HepG2 (cell line): ENCODE results near the gene PMFBP1. TPM values are rescaled to one million over a fixed set of nuclear protein-coding genes. Genes with fewer than 3 reads are reported as not detected.

Experiments used
- ATAC-seq: fragments of 200-7000 bp; cut with Tn5 transposase; 3 replicates; pipeline ENCODE4 v1.9.1; 2020; ENCODE audit warnings: mild to moderate bottlenecking, moderate library complexity
- BruUV-seq: library from RNA; stranded (reverse); fragments of 400-500 nt; replicated peaks from 2 replicates; lab custom pipeline; 2021; lab: Mats Ljungman, UMichigan
- CTCF ChIA-PET: fragments of 300-600 bp; formaldehyde crosslinking; extraction: SDS; loops from one replicate; lab custom pipeline; 2021; ENCODE audit warnings: low total read pairs, inconsistent platforms, low intra/inter-chr PET ratio; lab: Yijun Ruan, JAX
- POLR2A ChIA-PET: fragments of 350-600 bp; sonication (Branson Sonifier 250); formaldehyde crosslinking; loops from one replicate; lab custom pipeline; 2020; ENCODE audit warnings: antibody characterized with exemption, inconsistent platforms; lab: Yijun Ruan, JAX
- DNase-seq: peaks from one replicate; pipeline ENCODE4 v3.0.0-alpha.2; 2015; ENCODE audit warnings: low spot score
- FAIRE-seq: peaks from 3 replicates; lab custom pipeline; 2011; peaks lifted over from hg19 to GRCh38; lab: Jason Lieb, UNC
- H2AFZ ChIP-seq: one replicate; pipeline ENCODE4 v1.6.1; 2011; ENCODE audit warnings: low read length, inconsistent platforms
- H3K27ac ChIP-seq: fragments of 300-600 bp; 3 replicates; pipeline ENCODE4 v1.8.0; 2011; ENCODE audit warnings: mixed run types, mild to moderate bottlenecking, mixed read lengths, low read length, inconsistent platforms; ENCODE audit not compliant: insufficient read depth; ENCODE audit errors: extremely low read length
- H3K27me3 ChIP-seq, 2 experiments: fragments of 200-600 bp in 1 of 2; 2 replicates in 1 of 2; 3 replicates in 1 of 2; pipeline versions ENCODE4 v1.6.0 to v1.8.0; 2011; ENCODE audit warnings: low read length in 2 of 2, mild to moderate bottlenecking in 2 of 2, moderate library complexity in 2 of 2, inconsistent platforms in 1 of 2; ENCODE audit not compliant: insufficient read depth in 2 of 2, control insufficient read depth in 1 of 2
- H3K36me3 ChIP-seq, 2 experiments: fragments of 200-600 bp in 1 of 2; replicated peaks in 1 of 2; 2 replicates in 1 of 2; 3 replicates in 1 of 2; pipeline versions ENCODE4 v1.5.1 to v1.8.0; 2011; ENCODE audit warnings: low read length in 2 of 2, inconsistent platforms in 1 of 2; ENCODE audit not compliant: insufficient read depth in 2 of 2, control insufficient read depth in 1 of 2
- H3K4me1 ChIP-seq: 2 replicates; pipeline ENCODE4 v1.5.1; 2012; ENCODE audit warnings: low read length, inconsistent platforms; ENCODE audit not compliant: insufficient read depth
- H3K4me2 ChIP-seq: 2 replicates; pipeline ENCODE4 v1.6.0; 2011; ENCODE audit warnings: low read depth, low read length, inconsistent platforms
- H3K4me3 ChIP-seq, 3 experiments: fragments of 200-600 bp in 1 of 3; sonication (generic), shearing (Covaris generic) in 1 of 3; replicated peaks in 1 of 3; 2 replicates each; pipeline ENCODE4 v1.5.1; 2011 to 2016; ENCODE audit warnings: low read length in 3 of 3, inconsistent platforms in 2 of 3, low read depth in 2 of 3, mild to moderate bottlenecking in 2 of 3, control low read depth in 1 of 3, mixed read lengths in 1 of 3; ENCODE audit not compliant: insufficient read depth in 1 of 3
- H3K79me2 ChIP-seq: one replicate; pipeline ENCODE4 v1.6.1; 2011; ENCODE audit warnings: low read length, inconsistent platforms; ENCODE audit not compliant: insufficient read depth
- H3K9ac ChIP-seq: 2 replicates; pipeline ENCODE4 v1.6.0; 2011; ENCODE audit warnings: mild to moderate bottlenecking, low read depth, low read length, inconsistent platforms; ENCODE audit not compliant: insufficient read depth
- H3K9me3 ChIP-seq: 2 replicates; pipeline ENCODE4 v1.5.1; 2012; ENCODE audit warnings: mild to moderate bottlenecking, low read length
- H4K20me1 ChIP-seq: 2 replicates; pipeline ENCODE4 v1.6.0; 2011; ENCODE audit warnings: inconsistent platforms, mild to moderate bottlenecking, low read length, moderate library complexity; ENCODE audit not compliant: insufficient read depth
- AGO2 ChIP-seq: fragments of 200-400 bp; formaldehyde crosslinking; optimal IDR thresholded peaks from 2 replicates; pipeline ENCODE3; 2017; ENCODE audit warnings: mild to moderate bottlenecking, low read depth, low read length, moderate library complexity
- ARNT ChIP-seq: fragments of 450-650 bp; IDR thresholded peaks from 2 replicates; pipeline ENCODE4 v1.6.1; 2017
- EED ChIP-seq: sonication (generic); formaldehyde crosslinking; IDR thresholded peaks from 2 replicates; pipeline ENCODE4 v1.5.0; 2020; ENCODE audit warnings: mild to moderate bottlenecking, missing genetic modification reagents
- NR2F2 ChIP-seq: IDR thresholded peaks from 2 replicates; pipeline ENCODE4 v1.6.1; 2012; ENCODE audit warnings: low read depth, inconsistent platforms, borderline replicate concordance
- ZMAT3 ChIP-seq: sonication (generic); formaldehyde crosslinking; conservative IDR thresholded peaks from 2 replicates; pipeline ENCODE4 v1.7.0; 2021; ENCODE audit warnings: missing genetic modification reagents
- ZNF468 ChIP-seq: sonication (generic); formaldehyde crosslinking; IDR thresholded peaks from 2 replicates; pipeline ENCODE4 v1.8.0; 2022; ENCODE audit warnings: mild to moderate bottlenecking, moderate library complexity, missing genetic modification reagents
- ZNF7 ChIP-seq: IDR thresholded peaks from 2 replicates; pipeline ENCODE4 v1.6.1; 2016; ENCODE audit warnings: missing biosample characterization, missing genetic modification reagents
- ZNF737 ChIP-seq: sonication (generic); formaldehyde crosslinking; IDR thresholded peaks from 2 replicates; pipeline ENCODE4 v1.5.0; 2020; ENCODE audit warnings: missing genetic modification reagents, mild to moderate bottlenecking, borderline replicate concordance
- ZNF891 ChIP-seq: sonication (generic); formaldehyde crosslinking; IDR thresholded peaks from 2 replicates; pipeline ENCODE4 v1.5.0; 2020; ENCODE audit warnings: mild to moderate bottlenecking, missing genetic modification reagents
- WGBS: methylation state at CpG from one replicate; pipeline ENCODE4 v1.1.6; 2017; ENCODE audit warnings: low lambda C conversion rate; 5-methylcytosine and 5-hydroxymethylcytosine counted together
- in situ Hi-C: cut with HindIII; loops from 2 replicates; pipeline ENCODE4 v1.10.0; 2017; ENCODE audit warnings: low pct_unique_long_range_greater_than_20kb; ENCODE audit not compliant: extremely low pct_ligation_motif_present
- intact Hi-C: fragments of 100-400 bp; cut with micrococcal nuclease; formaldehyde crosslinking; loops from one replicate; pipeline ENCODE4 v1.10.0; 2022; ENCODE audit not compliant: unreplicated experiment
- polyA plus RNA-seq, 8 experiments: library from polyadenylated mRNA; depleted of rRNA in 3 of 8; stranded (reverse) in 7 of 8; unstranded in 1 of 8; fragments of >200 nt; fragmentation: Illumina TruSeq in 4 of 8; extraction: Trizol in 4 of 8; gene quantifications; 2 replicates each; pipeline versions ENCODE4 v1.2.1 to v1.2.3, GENCODE V29; 2011 to 2016; ENCODE audit warnings: low read depth in 4 of 8, missing spikeins in 1 of 8, mixed read lengths in 1 of 8; ENCODE audit not compliant: insufficient read depth in 1 of 8
- total RNA-seq, 5 experiments: library from RNA; depleted of rRNA; stranded (reverse); fragments of >200 nt; fragmentation: Illumina TruSeq; extraction: Trizol; gene quantifications; 2 replicates each; pipeline ENCODE4 v1.2.3, GENCODE V29; 2016; ENCODE audit warnings: low read depth in 1 of 5
- TF ChIP-seq, protein P1 (sequence below): IDR thresholded peaks from 2 replicates; pipeline ENCODE4 v1.6.1; 2016; ENCODE audit warnings: low read depth, control low read depth
- TF ChIP-seq, protein P2 (sequence below): IDR thresholded peaks from 2 replicates; pipeline ENCODE4 v1.6.1; 2012; ENCODE audit warnings: inconsistent platforms

The PMFBP1 gene
- total and polyA plus RNA-seq, 2 of the 13 experiments (the other 11 are each of a cell fraction or from before 2014, with no cell fraction given): 1.9 to 3.8 TPM

GRCh38 chr16:72110662-72111615, 61.0 kb downstream of the PMFBP1 start:
- Histone ChIP-seq H3K27ac (no peak overlapping the region), H3K4me1 (no peaks in the 10 kb centered on the region), H3K79me2 (no peaks in the 10 kb centered on the region), H3K36me3 (peaks cover 56 to 71% of the 10 kb centered on the region in 2 experiments), H3K4me2 (no peak overlapping the region), H4K20me1 (no peaks in the 10 kb centered on the region), H3K9ac (no peak overlapping the region), H2AFZ (no peak overlapping the region), H3K27me3 (no peaks in the 10 kb centered on the region), H3K4me3 (no peak overlapping the region), H3K9me3 (no peaks in the 10 kb centered on the region)
- ChIA-PET CTCF (no interaction called here), POLR2A (no interaction called here)
- intact Hi-C loops: no loop called here
- BruUV-seq: no TSS peak
- DNase-seq: no peak
- WGBS: 97% methylated on average over 20 of the region's 23 CpGs
- in situ Hi-C loops: no loop called here
- ATAC-seq: no peak
- no peak for TF ChIP-seq ZNF737 (CRISPR knock-in tag)
- TF ChIP-seq AGO2: peak; percentile 78
- TF ChIP-seq, protein P1, sequence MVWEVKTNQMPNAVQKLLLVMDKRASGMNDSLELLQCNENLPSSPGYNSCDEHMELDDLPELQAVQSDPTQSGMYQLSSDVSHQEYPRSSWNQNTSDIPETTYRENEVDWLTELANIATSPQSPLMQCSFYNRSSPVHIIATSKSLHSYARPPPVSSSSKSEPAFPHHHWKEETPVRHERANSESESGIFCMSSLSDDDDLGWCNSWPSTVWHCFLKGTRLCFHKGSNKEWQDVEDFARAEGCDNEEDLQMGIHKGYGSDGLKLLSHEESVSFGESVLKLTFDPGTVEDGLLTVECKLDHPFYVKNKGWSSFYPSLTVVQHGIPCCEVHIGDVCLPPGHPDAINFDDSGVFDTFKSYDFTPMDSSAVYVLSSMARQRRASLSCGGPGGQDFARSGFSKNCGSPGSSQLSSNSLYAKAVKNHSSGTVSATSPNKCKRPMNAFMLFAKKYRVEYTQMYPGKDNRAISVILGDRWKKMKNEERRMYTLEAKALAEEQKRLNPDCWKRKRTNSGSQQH (CRISPR knock-in tag): no peak
- TF ChIP-seq ZMAT3 (CRISPR knock-in tag): no peak
- no peak for TF ChIP-seq ARNT
- no peak for TF ChIP-seq NR2F2
- TF ChIP-seq, protein P2, sequence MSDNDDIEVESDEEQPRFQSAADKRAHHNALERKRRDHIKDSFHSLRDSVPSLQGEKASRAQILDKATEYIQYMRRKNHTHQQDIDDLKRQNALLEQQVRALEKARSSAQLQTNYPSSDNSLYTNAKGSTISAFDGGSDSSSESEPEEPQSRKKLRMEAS: no peak
- TF ChIP-seq ZNF468 (CRISPR knock-in tag): no peak
- TF ChIP-seq ZNF7 (CRISPR knock-in tag): no peak
- no peak for TF ChIP-seq EED
- peak; percentile 48; the same call in 1 of the 2 replicates for TF ChIP-seq ZNF891 (CRISPR knock-in tag)
- FAIRE-seq: no peak
